Kidney (tissue), 14 donors: ENCODE results near the gene MMP3. TPM values are rescaled to one million over a fixed set of nuclear protein-coding genes. Genes with fewer than 3 reads are reported as not detected.

Experiments
- DNase-seq, 5 donors: peaks; one replicate each; pipeline ENCODE4 v3.0.0-alpha.2; 2013 to 2020
- FAIRE-seq: peaks from 2 replicates; lab custom pipeline; 2012; peaks lifted over from hg19 to GRCh38; lab: Jason Lieb, UNC
- H3K27ac ChIP-seq, 2 donors: one replicate each; pipeline ENCODE4 v1.7.0; 2013; ENCODE audit warnings: low read depth in 2 of 2, low read length in 2 of 2, inconsistent platforms in 1 of 2
- H3K27me3 ChIP-seq: one replicate; pipeline ENCODE4 v1.7.1; 2013; ENCODE audit warnings: low read length, inconsistent platforms; ENCODE audit not compliant: control insufficient read depth, insufficient read depth
- H3K36me3 ChIP-seq, 3 donors: one replicate each; pipeline versions ENCODE4 v1.7.0 to v1.7.1; 2013; ENCODE audit warnings: low read length in 3 of 3, control low read depth in 1 of 3, inconsistent platforms in 1 of 3; ENCODE audit not compliant: insufficient read depth in 3 of 3, control insufficient read depth in 2 of 3
- H3K4me1 ChIP-seq, 3 donors: one replicate each; pipeline versions ENCODE4 v1.7.0 to v1.7.1; 2013; ENCODE audit warnings: low read length in 3 of 3, inconsistent platforms in 1 of 3, low read depth in 1 of 3; ENCODE audit not compliant: control insufficient read depth in 2 of 3, insufficient read depth in 2 of 3
- H3K4me3 ChIP-seq, 3 donors: one replicate each; pipeline versions ENCODE4 v1.7.0 to v1.8.1; 2013; ENCODE audit warnings: low read length in 3 of 3, control low read depth in 1 of 3, inconsistent platforms in 1 of 3
- H3K9ac ChIP-seq, 3 donors: one replicate each; pipeline versions ENCODE4 v1.7.0 to v1.7.1; 2013; ENCODE audit warnings: low read length in 3 of 3, control low read depth in 1 of 3, inconsistent platforms in 1 of 3
- H3K9me3 ChIP-seq, 3 donors: one replicate each; pipeline versions ENCODE4 v1.7.0 to v1.7.1; 2013; ENCODE audit warnings: low read length in 3 of 3, control low read depth in 1 of 3, inconsistent platforms in 1 of 3; ENCODE audit not compliant: control insufficient read depth in 2 of 3, insufficient read depth in 1 of 3
- intact Hi-C: fragments of 100-400 bp; cut with DNase I; formaldehyde crosslinking; loops from one replicate; pipeline ENCODE4 v1.11.1; 2022
- polyA plus RNA-seq: library from polyadenylated mRNA; stranded (reverse); fragments of 350-450 nt; fragmentation: Illumina TruSeq; extraction: RNeasy Lipid Tissue Mini Kit (QIAGEN cat#74804); gene quantifications from one replicate; pipeline ENCODE4 v1.2.3, GENCODE V29; 2014; ENCODE audit warnings: low read depth, low replicate concordance; ENCODE audit not compliant: insufficient read depth
- total RNA-seq: library from RNA; stranded (reverse); fragmentation: NEBNext Ultra II Directional; extraction: Animal tissue kit (Norgen Biotek cat#: 25700); gene quantifications from one replicate; pipeline ENCODE4 v1.2.1, GENCODE V29; 2021
- TF ChIP-seq, protein P1 (sequence below): IDR thresholded peaks from 3 replicates; pipeline ENCODE4 v1.5.1; 2012; ENCODE audit warnings: mild to moderate bottlenecking, moderate library complexity, borderline replicate concordance; ENCODE audit not compliant: insufficient read depth; ENCODE audit errors: extremely low read depth
- donor health status: control.
- donor health status: control.
- donor health status: control.
- donor health status: control.
- donor health status: control.
- donor health status: DM: yes; HTN: yes; CAD: no.
- donor health status: Normal renal cell carcinoma (clear cell type).

Gene MMP3
- total and polyA plus RNA-seq, 2 donors from 2014 or later = 0.44 TPM; not detected in 1

- no peak for DNase-seq
- no peaks in the 10 kb centered on the region for H3K27me3 ChIP-seq
- H3K9me3 ChIP-seq = no peaks in the 10 kb centered on the region
- no peak overlapping the region for H3K27ac ChIP-seq
- no peaks in the 10 kb centered on the region for H3K4me1 ChIP-seq
- no peaks in the 10 kb centered on the region for H3K36me3 ChIP-seq
- no peak overlapping the region for H3K4me3 ChIP-seq
- intact Hi-C loops = no loop called here
- TF ChIP-seq, protein P1, sequence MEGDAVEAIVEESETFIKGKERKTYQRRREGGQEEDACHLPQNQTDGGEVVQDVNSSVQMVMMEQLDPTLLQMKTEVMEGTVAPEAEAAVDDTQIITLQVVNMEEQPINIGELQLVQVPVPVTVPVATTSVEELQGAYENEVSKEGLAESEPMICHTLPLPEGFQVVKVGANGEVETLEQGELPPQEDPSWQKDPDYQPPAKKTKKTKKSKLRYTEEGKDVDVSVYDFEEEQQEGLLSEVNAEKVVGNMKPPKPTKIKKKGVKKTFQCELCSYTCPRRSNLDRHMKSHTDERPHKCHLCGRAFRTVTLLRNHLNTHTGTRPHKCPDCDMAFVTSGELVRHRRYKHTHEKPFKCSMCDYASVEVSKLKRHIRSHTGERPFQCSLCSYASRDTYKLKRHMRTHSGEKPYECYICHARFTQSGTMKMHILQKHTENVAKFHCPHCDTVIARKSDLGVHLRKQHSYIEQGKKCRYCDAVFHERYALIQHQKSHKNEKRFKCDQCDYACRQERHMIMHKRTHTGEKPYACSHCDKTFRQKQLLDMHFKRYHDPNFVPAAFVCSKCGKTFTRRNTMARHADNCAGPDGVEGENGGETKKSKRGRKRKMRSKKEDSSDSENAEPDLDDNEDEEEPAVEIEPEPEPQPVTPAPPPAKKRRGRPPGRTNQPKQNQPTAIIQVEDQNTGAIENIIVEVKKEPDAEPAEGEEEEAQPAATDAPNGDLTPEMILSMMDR = no peak
- no peak for FAIRE-seq
- H3K9ac ChIP-seq = no peak overlapping the region
Observed at GRCh38 chr11:102806296-102806695, 37.1 kb downstream of the MMP3 start.

DNA sequence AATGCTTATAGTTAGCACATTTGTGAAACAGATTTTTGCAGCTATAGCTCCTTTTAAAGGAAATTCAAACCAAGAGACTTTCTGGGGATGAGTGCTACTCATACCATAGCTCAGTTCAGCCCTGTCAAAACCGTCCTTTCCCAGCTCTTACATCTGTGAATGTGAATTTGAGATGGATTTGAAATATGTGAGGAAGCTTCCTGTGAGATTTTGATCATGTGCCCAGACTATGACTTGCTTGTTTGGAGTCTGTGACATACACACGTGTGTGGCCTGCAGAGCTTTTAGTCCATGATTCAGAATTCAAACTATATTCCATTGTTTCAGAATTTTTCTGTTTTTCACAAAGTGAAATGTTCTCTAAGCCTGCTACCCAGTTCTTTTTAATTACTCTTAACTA is 41.1 kb downstream of the MMP3 start:
- Histone ChIP-seq H3K9ac (no peak overlapping the region), H3K36me3 (no peaks in the 10 kb centered on the region), H3K27me3 (no peaks in the 10 kb centered on the region), H3K27ac (no peak overlapping the region), H3K9me3 (no peaks in the 10 kb centered on the region), H3K4me3 (no peak overlapping the region), H3K4me1 (no peaks in the 10 kb centered on the region)
- FAIRE-seq (no peak), DNase-seq (no peak)
- TF ChIP-seq, protein P1 = no peak
- intact Hi-C loops = no loop called here

- Histone ChIP-seq H3K9ac (no peak overlapping the region), H3K9me3 (no peaks in the 10 kb centered on the region), H3K4me1 (no peaks in the 10 kb centered on the region), H3K36me3 (no peaks in the 10 kb centered on the region), H3K4me3 (no peak overlapping the region), H3K27ac (no peak overlapping the region), H3K27me3 (no peaks in the 10 kb centered on the region)
- DNase-seq = no peak
- FAIRE-seq = no peak
- TF ChIP-seq, protein P1 = no peak
- intact Hi-C loops = no loop called here
Observed at GRCh38 chr11:102800767-102801166, 42.6 kb downstream of the MMP3 start.

- intact Hi-C loops = no loop called here
- FAIRE-seq (no peak), DNase-seq (no peak)
- Histone ChIP-seq H3K9ac (no peak overlapping the region), H3K4me1 (no peaks in the 10 kb centered on the region), H3K4me3 (no peak overlapping the region), H3K9me3 (no peaks in the 10 kb centered on the region), H3K36me3 (no peaks in the 10 kb centered on the region), H3K27me3 (no peaks in the 10 kb centered on the region), H3K27ac (no peak overlapping the region)
- TF ChIP-seq, protein P1 = no peak
Observed at GRCh38 chr11:102799681-102800340, 43.6 kb downstream of the MMP3 start.
